GM12878 (cell line): ENCODE data around the gene CXorf58. TPM values are rescaled to one million over a fixed set of nuclear protein-coding genes. Genes with fewer than 3 reads are reported as not detected.

Experiments
- ATAC-seq: fragments of 200-7000 bp; cut with Tn5 transposase; 3 replicates; pipeline ENCODE4 v1.9.1; 2020; ENCODE audit warnings: mild to moderate bottlenecking, moderate library complexity
- BruUV-seq: library from RNA; stranded (reverse); fragments of 400-500 nt; replicated peaks from 2 replicates; lab custom pipeline; 2021; lab: Mats Ljungman, UMichigan
- CTCF ChIA-PET: fragments of 300-600 bp; sonication (Branson Sonifier 250); formaldehyde crosslinking; extraction: SDS; loops from one replicate; lab custom pipeline; 2021; ENCODE audit warnings: inconsistent platforms; lab: Yijun Ruan, JAX
- POLR2A ChIA-PET: fragments of 350-600 bp; formaldehyde crosslinking; extraction: SDS; loops from one replicate; lab custom pipeline; 2021; ENCODE audit warnings: inconsistent platforms; lab: Charles Lee
- RAD21 ChIA-PET: fragments of 300-600 bp; sonication (Branson Sonifier 250); formaldehyde crosslinking; loops from one replicate; lab custom pipeline; 2023; ENCODE audit warnings: antibody characterized with exemption; ENCODE audit not compliant: unreplicated experiment; lab: Charles Lee
- SMC1A ChIA-PET: fragments of 300-600 bp; sonication (Branson Sonifier 250); formaldehyde crosslinking; loops from one replicate; lab custom pipeline; 2023; ENCODE audit not compliant: unreplicated experiment, uncharacterized antibody; lab: Charles Lee
- DNase-seq: peaks from one replicate; pipeline ENCODE4 v3.0.0-alpha.2; 2011; ENCODE audit warnings: low read depth, low spot score
- FAIRE-seq: peaks from 3 replicates; lab custom pipeline; 2011; peaks lifted over from hg19 to GRCh38; lab: Jason Lieb, UNC
- H2AFZ ChIP-seq: 2 replicates; pipeline ENCODE4 v1.6.0; 2011; ENCODE audit warnings: low read depth, low read length, control low read depth; ENCODE audit not compliant: control insufficient read depth
- H3K27ac ChIP-seq: 2 replicates; pipeline ENCODE4 v1.5.1; 2011; ENCODE audit warnings: control low read depth; ENCODE audit not compliant: control insufficient read depth, insufficient read depth
- H3K27me3 ChIP-seq, 2 experiments: replicated peaks in 1 of 2; 2 replicates each; pipeline versions ENCODE4 v1.6.0 to v1.6.1; 2011; ENCODE audit warnings: low read length in 1 of 2; ENCODE audit not compliant: control insufficient read depth in 2 of 2, insufficient read depth in 2 of 2
- H3K36me3 ChIP-seq, 2 experiments: 2 replicates each; pipeline ENCODE4 v1.5.1; 2011; ENCODE audit warnings: low read length in 1 of 2; ENCODE audit not compliant: control insufficient read depth in 2 of 2, insufficient read depth in 2 of 2
- H3K4me1 ChIP-seq: 2 replicates; pipeline ENCODE4 v1.6.1; 2011; ENCODE audit warnings: mild to moderate bottlenecking, low read length, moderate library complexity, mixed read lengths; ENCODE audit not compliant: control insufficient read depth, insufficient read depth
- H3K4me2 ChIP-seq: 2 replicates; pipeline ENCODE4 v1.6.0; 2011; ENCODE audit warnings: control low read depth; ENCODE audit not compliant: control insufficient read depth, insufficient read depth
- H3K4me3 ChIP-seq: fragments of 200-600 bp; sonication (generic); 2 replicates; pipeline ENCODE4 v1.5.1; 2016
- H3K79me2 ChIP-seq: 2 replicates; pipeline ENCODE4 v1.6.0; 2011; ENCODE audit warnings: low read length; ENCODE audit not compliant: control insufficient read depth, insufficient read depth
- H3K9ac ChIP-seq: 2 replicates; pipeline ENCODE4 v1.8.0; 2011; ENCODE audit warnings: low read length, control low read depth, mixed read lengths; ENCODE audit not compliant: control insufficient read depth, insufficient read depth
- H3K9me3 ChIP-seq: replicated peaks from 3 replicates; pipeline ENCODE4 v1.5.1; 2011; ENCODE audit warnings: mild to moderate bottlenecking, low read length; ENCODE audit not compliant: control insufficient read depth, insufficient read depth
- H4K20me1 ChIP-seq: 2 replicates; pipeline ENCODE4 v1.6.0; 2011; ENCODE audit not compliant: control insufficient read depth, insufficient read depth
- CBX5 ChIP-seq: sonication (generic); IDR thresholded peaks from 2 replicates; pipeline ENCODE4 v1.6.1; 2016; ENCODE audit warnings: low read depth, moderate library complexity, mild to moderate bottlenecking, inconsistent platforms
- IKZF1 ChIP-seq: fragments of 450-650 bp; conservative IDR thresholded peaks from 2 replicates; pipeline ENCODE4 v1.6.1; 2017; ENCODE audit warnings: antibody characterized with exemption, mild to moderate bottlenecking
- JUND ChIP-seq: IDR thresholded peaks from 2 replicates; pipeline ENCODE4 v1.6.1; 2012; ENCODE audit warnings: low read depth, mild to moderate bottlenecking, low read length, improper control_type of control experiment, moderate library complexity
- KAT2A ChIP-seq: conservative IDR thresholded peaks from 2 replicates; pipeline ENCODE4 v1.6.1; 2011; ENCODE audit warnings: low read depth, low read length; ENCODE audit not compliant: control insufficient read depth
- MLLT1 ChIP-seq: fragments of 450-650 bp; IDR thresholded peaks from 2 replicates; pipeline ENCODE4 v1.6.1; 2016; ENCODE audit warnings: mild to moderate bottlenecking
- MXI1 ChIP-seq: fragments of 150-350 bp; IDR thresholded peaks from 2 replicates; pipeline ENCODE4 v1.6.1; 2011; ENCODE audit warnings: low read depth, mild to moderate bottlenecking, inconsistent platforms, low read length, improper control_type of control experiment
- NR2C1 ChIP-seq: fragments of 450-650 bp; IDR thresholded peaks from 2 replicates; pipeline ENCODE4 v1.6.1; 2017; ENCODE audit warnings: antibody characterized with exemption, mild to moderate bottlenecking, moderate library complexity
- PRDM15 ChIP-seq: fragments of 450-650 bp; formaldehyde crosslinking; IDR thresholded peaks from 2 replicates; pipeline ENCODE4 v1.4.0; 2020; ENCODE audit warnings: mild to moderate bottlenecking, moderate library complexity
- REST ChIP-seq: IDR thresholded peaks from 2 replicates; pipeline ENCODE4 v1.6.1; 2012; ENCODE audit warnings: mild to moderate bottlenecking, low read depth, low read length
- RUNX3 ChIP-seq: IDR thresholded peaks from 2 replicates; pipeline ENCODE4 v1.6.1; 2012; ENCODE audit warnings: low read length, inconsistent platforms
- SPI1 ChIP-seq: IDR thresholded peaks from 2 replicates; pipeline ENCODE4 v1.6.1; 2011; ENCODE audit warnings: low read depth, mild to moderate bottlenecking, low read length, moderate library complexity, borderline replicate concordance; ENCODE audit not compliant: insufficient read depth
- TARDBP ChIP-seq: IDR thresholded peaks from 2 replicates; pipeline ENCODE4 v1.6.1; 2016; ENCODE audit warnings: borderline replicate concordance
- USF1 ChIP-seq: IDR thresholded peaks from 2 replicates; pipeline ENCODE4 v1.6.1; 2011; ENCODE audit warnings: borderline replicate concordance, low read depth, mild to moderate bottlenecking, moderate library complexity, mixed read lengths, low read length; ENCODE audit not compliant: insufficient read depth; ENCODE audit errors: extremely low read length
- YBX1 ChIP-seq: fragments of 450-650 bp; IDR thresholded peaks from 2 replicates; pipeline ENCODE4 v1.6.1; 2016; ENCODE audit warnings: antibody characterized with exemption
- WGBS: methylation state at CpG from one replicate; pipeline ENCODE4 v1.1.6; 2016; ENCODE audit warnings: low lambda C conversion rate; ENCODE audit not compliant: insufficient replicate concordance, insufficient coverage; ENCODE audit errors: missing lambda C conversion rate; 5-methylcytosine and 5-hydroxymethylcytosine counted together
- in situ Hi-C: fragments of 300-500 bp; cut with MboI; formaldehyde crosslinking; loops from 9 replicates; pipeline ENCODE4 v1.14.3; 2018; ENCODE audit warnings: mixed read lengths
- intact Hi-C: fragments of 100-400 bp; cut with micrococcal nuclease; formaldehyde crosslinking; loops from one replicate; pipeline ENCODE4 v1.14.2; 2022; ENCODE audit not compliant: unreplicated experiment
- polyA plus RNA-seq, 11 experiments: library from polyadenylated mRNA; depleted of rRNA in 4 of 11; unstranded in 6 of 11; stranded (reverse) in 5 of 11; fragments of >200 nt; fragmentation: Nextera tagmentation in 4 of 11; fragmentation: Illumina TruSeq in 1 of 11; extraction: Ambion mirVana in 4 of 11; extraction: Trizol in 1 of 11; gene quantifications; 1 replicate in 1 of 11; 2 replicates in 10 of 11; pipeline versions ENCODE4 v1.2.1 to v1.2.3, GENCODE V29; 2011 to 2016; ENCODE audit warnings: inconsistent platforms in 2 of 11, missing spikeins in 2 of 11, low read depth in 1 of 11
- total RNA-seq, 4 experiments: library from RNA; depleted of rRNA in 3 of 4; stranded (reverse); fragments of >200 nt in 3 of 4; fragmentation: Illumina TruSeq in 1 of 4; extraction: Trizol in 1 of 4; gene quantifications; 2 replicates each; pipeline versions ENCODE4 v1.2.1 to v1.2.3, GENCODE V29; 2013 to 2021

CXorf58 gene
- total and polyA plus RNA-seq, 10 of the 15 experiments (the other 5 are each of a cell fraction or from before 2014, with no cell fraction given): 0.10 to 0.24 (median 0.13) TPM; not detected in 5

GRCh38 chrX:23871905-23872546, 35.8 kb upstream of the CXorf58 start:
- ChIA-PET CTCF (no interaction called here), POLR2A (interaction anchor here (0.5 kb wide), 1 partner anchor 10 kb away, joined by 6 read pairs; no protein-coding TSS in a partner anchor), RAD21 (interaction anchor here (0.6 to 1.4 kb wide), 2 partner anchors 10 to 30 kb away, joined by 3 read pairs; no protein-coding TSS in a partner anchor), SMC1A (interaction anchor here (0.5 kb wide), 1 partner anchor 61 kb away, joined by 3 read pairs; no protein-coding TSS in a partner anchor)
- ATAC-seq (no peak), FAIRE-seq (no peak), DNase-seq (no peak)
- no peak overlapping the region for H3K4me3 ChIP-seq
- no peaks in the 10 kb centered on the region for H3K9me3 ChIP-seq
- no peak overlapping the region for H3K27ac ChIP-seq
- H3K4me2 ChIP-seq: no peak overlapping the region
- no peaks in the 10 kb centered on the region for H3K79me2 ChIP-seq
- no peaks in the 10 kb centered on the region for H3K4me1 ChIP-seq
- no peaks in the 10 kb centered on the region for H3K27me3 ChIP-seq
- intact Hi-C loops: no loop called here
- H3K36me3 ChIP-seq: no peaks in the 10 kb centered on the region
- 51% methylated on average over 4 of the region's 4 CpGs for WGBS
- in situ Hi-C loops: no loop called here
- H4K20me1 ChIP-seq: no peaks in the 10 kb centered on the region
- no peak overlapping the region for H2AFZ ChIP-seq
- H3K9ac ChIP-seq: no peak overlapping the region
- no TSS peak for BruUV-seq
- TF ChIP-seq IKZF1 (no peak), USF1 (no peak), MXI1 (no peak), REST (no peak), SPI1 (no peak), CBX5 (no peak), YBX1 (no peak), MLLT1 (no peak), PRDM15 (CRISPR knock-in tag) (no peak), RUNX3 (no peak), JUND (no peak), KAT2A (no peak), TARDBP (no peak), NR2C1 (no peak)
